ENCODE results near the gene CNPY1. TPM values are rescaled to one million over a fixed set of nuclear protein-coding genes. Genes with fewer than 3 reads are reported as not detected.

CNPY1 gene
- total and polyA plus RNA-seq, 9 of the 15 experiments (the other 6 are each of a cell fraction or from before 2014, with no cell fraction given) = not detected

DNA sequence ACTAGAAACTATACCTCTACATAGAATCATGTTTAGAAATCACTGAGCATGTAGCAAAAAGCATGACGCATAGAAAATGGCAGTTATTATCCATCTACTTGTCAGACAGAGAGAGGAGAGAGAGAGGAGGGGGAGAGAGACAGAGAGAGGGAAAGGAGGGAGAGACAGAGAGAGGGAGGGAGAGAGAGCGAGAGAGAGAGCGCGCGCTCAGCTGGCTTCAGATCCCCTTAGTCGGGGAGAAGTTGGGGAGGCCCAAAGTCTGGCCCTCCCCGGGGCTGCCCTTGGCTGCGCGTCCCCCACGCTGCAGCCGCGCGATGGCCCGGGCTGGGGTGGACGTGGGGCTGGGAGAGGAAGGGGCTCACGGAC is 37.0 kb downstream of the CNPY1 start:
- no peak for ATAC-seq
- POLR2A ChIA-PET = no interaction called here

More for the DNA sequence above, 37.0 kb downstream of the CNPY1 start:
- no peaks in the 10 kb centered on the region for H3K36me3 ChIP-seq (ENCODE audit: control insufficient read depth, insufficient read depth, low read length)
- no TSS peak for BruUV-seq (replicated peaks)
- no peak overlapping the region for H3K4me2 ChIP-seq (ENCODE audit: insufficient read depth, low read length)
- WGBS (ENCODE audit: insufficient coverage, low coverage, missing lambda C conversion rate) = 6% methylated on average over 12 of the region's 16 CpGs
- no peak for FAIRE-seq
- no peak overlapping the region for H3K4me3 ChIP-seq
- TF ChIP-seq C11orf30 (IDR thresholded peaks at IDR 0.05; ENCODE audit: low read depth) = no peak
- TF ChIP-seq, protein P1, sequence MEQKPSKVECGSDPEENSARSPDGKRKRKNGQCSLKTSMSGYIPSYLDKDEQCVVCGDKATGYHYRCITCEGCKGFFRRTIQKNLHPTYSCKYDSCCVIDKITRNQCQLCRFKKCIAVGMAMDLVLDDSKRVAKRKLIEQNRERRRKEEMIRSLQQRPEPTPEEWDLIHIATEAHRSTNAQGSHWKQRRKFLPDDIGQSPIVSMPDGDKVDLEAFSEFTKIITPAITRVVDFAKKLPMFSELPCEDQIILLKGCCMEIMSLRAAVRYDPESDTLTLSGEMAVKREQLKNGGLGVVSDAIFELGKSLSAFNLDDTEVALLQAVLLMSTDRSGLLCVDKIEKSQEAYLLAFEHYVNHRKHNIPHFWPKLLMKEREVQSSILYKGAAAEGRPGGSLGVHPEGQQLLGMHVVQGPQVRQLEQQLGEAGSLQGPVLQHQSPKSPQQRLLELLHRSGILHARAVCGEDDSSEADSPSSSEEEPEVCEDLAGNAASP (IDR thresholded peaks at IDR 0.05) = no peak
- TF ChIP-seq U2AF1 (optimal IDR thresholded peaks at IDR 0.05; ENCODE audit: low read depth, low read length) = no peak
- TF ChIP-seq HNRNPL (IDR thresholded peaks at IDR 0.05; ENCODE audit: low read depth, low read length) = no peak
- no peak for TF ChIP-seq RFX7 (CRISPR knock-in tag; IDR thresholded peaks at IDR 0.05)
- TF ChIP-seq, protein P2, sequence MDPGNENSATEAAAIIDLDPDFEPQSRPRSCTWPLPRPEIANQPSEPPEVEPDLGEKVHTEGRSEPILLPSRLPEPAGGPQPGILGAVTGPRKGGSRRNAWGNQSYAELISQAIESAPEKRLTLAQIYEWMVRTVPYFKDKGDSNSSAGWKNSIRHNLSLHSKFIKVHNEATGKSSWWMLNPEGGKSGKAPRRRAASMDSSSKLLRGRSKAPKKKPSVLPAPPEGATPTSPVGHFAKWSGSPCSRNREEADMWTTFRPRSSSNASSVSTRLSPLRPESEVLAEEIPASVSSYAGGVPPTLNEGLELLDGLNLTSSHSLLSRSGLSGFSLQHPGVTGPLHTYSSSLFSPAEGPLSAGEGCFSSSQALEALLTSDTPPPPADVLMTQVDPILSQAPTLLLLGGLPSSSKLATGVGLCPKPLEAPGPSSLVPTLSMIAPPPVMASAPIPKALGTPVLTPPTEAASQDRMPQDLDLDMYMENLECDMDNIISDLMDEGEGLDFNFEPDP (CRISPR knock-in tag; IDR thresholded peaks at IDR 0.05) = no peak
- TF ChIP-seq ZNF12 (CRISPR knock-in tag; IDR thresholded peaks at IDR 0.05) = no peak
- no peak for TF ChIP-seq ZNF347 (CRISPR knock-in tag; IDR thresholded peaks at IDR 0.05; ENCODE audit: low read depth)
- TF ChIP-seq, protein P3, sequence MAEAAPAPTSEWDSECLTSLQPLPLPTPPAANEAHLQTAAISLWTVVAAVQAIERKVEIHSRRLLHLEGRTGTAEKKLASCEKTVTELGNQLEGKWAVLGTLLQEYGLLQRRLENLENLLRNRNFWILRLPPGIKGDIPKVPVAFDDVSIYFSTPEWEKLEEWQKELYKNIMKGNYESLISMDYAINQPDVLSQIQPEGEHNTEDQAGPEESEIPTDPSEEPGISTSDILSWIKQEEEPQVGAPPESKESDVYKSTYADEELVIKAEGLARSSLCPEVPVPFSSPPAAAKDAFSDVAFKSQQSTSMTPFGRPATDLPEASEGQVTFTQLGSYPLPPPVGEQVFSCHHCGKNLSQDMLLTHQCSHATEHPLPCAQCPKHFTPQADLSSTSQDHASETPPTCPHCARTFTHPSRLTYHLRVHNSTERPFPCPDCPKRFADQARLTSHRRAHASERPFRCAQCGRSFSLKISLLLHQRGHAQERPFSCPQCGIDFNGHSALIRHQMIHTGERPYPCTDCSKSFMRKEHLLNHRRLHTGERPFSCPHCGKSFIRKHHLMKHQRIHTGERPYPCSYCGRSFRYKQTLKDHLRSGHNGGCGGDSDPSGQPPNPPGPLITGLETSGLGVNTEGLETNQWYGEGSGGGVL (CRISPR knock-in tag; IDR thresholded peaks at IDR 0.05) = no peak
- TF ChIP-seq MEF2A (IDR thresholded peaks at IDR 0.05; ENCODE audit: control insufficient read depth, low read depth, low read length) = no peak
- no peak for TF ChIP-seq STAG1 (CRISPR knock-in tag; IDR thresholded peaks at IDR 0.05; ENCODE audit: borderline replicate concordance)
- no peak for TF ChIP-seq BHLHE40 (IDR thresholded peaks at IDR 0.05; ENCODE audit: low read length)
- no peak for TF ChIP-seq ZNF133 (CRISPR knock-in tag; IDR thresholded peaks at IDR 0.05)
- TF ChIP-seq ZBTB1 (CRISPR knock-in tag; IDR thresholded peaks at IDR 0.05; ENCODE audit: borderline replicate concordance, low read depth) = no peak
- H3K9me1 ChIP-seq (ENCODE audit: control insufficient read depth, insufficient read depth, low read length) = no peaks in the 10 kb centered on the region
- H3K27me3 ChIP-seq (ENCODE audit: control insufficient read depth in 2 of 2, insufficient read depth in 2 of 2, low read length in 2 of 2) = peaks cover 48 to 54% of the 10 kb centered on the region in 2 experiments
- H3K4me1 ChIP-seq (replicated peaks in 1 of 2; ENCODE audit: control insufficient read depth in 2 of 2, insufficient read depth in 2 of 2, low read length in 2 of 2) = peaks cover 0 to 7% of the 10 kb centered on the region in 2 experiments; a peak in 1 of 5 replicates
- in situ Hi-C loops (cut with MboI) = no loop called here
- DNase-seq (ENCODE audit: extremely low read depth in 1 of 4, low spot score in 3 of 4) = no peak
- H2AFZ ChIP-seq (ENCODE audit: low read depth, low read length) = no peak overlapping the region
- H3K9me3 ChIP-seq (replicated peaks; ENCODE audit: control insufficient read depth, insufficient read depth, low read depth, low read length) = no peaks in the 10 kb centered on the region
- no peak overlapping the region for H3K9ac ChIP-seq (ENCODE audit: insufficient read depth in 1 of 2, low read depth in 2 of 2, low read length in 2 of 2)
- no peaks in the 10 kb centered on the region for H3K79me2 ChIP-seq (ENCODE audit: control insufficient read depth, insufficient read depth, low read length)
- H4K20me1 ChIP-seq (replicated peaks; ENCODE audit: control insufficient read depth, insufficient read depth, low read length) = 0 out of 2 replicates have a peak, but pooled peaks cover 3% of the 10 kb centered on the region
- intact Hi-C loops (cut with micrococcal nuclease) = no loop called here
- no peak overlapping the region for H3K27ac ChIP-seq (ENCODE audit: extremely low read depth, low read depth, low read length)
- CTCF ChIA-PET (ENCODE audit: low intra/inter-chr PET ratio) = no interaction called here

Measured in K562 (cell line).